Measurements from ENCODE around the gene OBP2A. TPM values are rescaled to one million over a fixed set of nuclear protein-coding genes. Genes with fewer than 3 reads are reported as not detected.
"Not testable (repeated sequence)": the region's sequence is repeated elsewhere in the genome, so short reads cannot be mapped to it uniquely, and the experiment has no call there.

Gene OBP2A
- total RNA-seq, 1 donor from 2014 or later, result not detected

GRCh38 chr9:135508211-135508820, 37.6 kb upstream of the OBP2A start:
- Mint-ChIP-seq H3K27me3 (ENCODE audit: unreplicated experiment) (peaks cover 12% of the 10 kb centered on the region), H3K4me3 (ENCODE audit: unreplicated experiment) (no peak overlapping the region), H3K4me1 (ENCODE audit: unreplicated experiment) (peaks cover 7% of the 10 kb centered on the region), H3K27ac (ENCODE audit: unreplicated experiment) (no peak overlapping the region), H3K36me3 (ENCODE audit: low read depth, unreplicated experiment) (peaks cover 8% of the 10 kb centered on the region), H3K9me3 (ENCODE audit: unreplicated experiment) (no peaks in the 10 kb centered on the region)
- no peak for TF ChIP-seq CTCF (IDR thresholded peaks at IDR 0.05; ENCODE audit: unreplicated experiment)
- DNase-seq (ENCODE audit: low spot score), result no peak

- Mint-ChIP-seq H3K4me3 (ENCODE audit: unreplicated experiment) (no peak overlapping the region), H3K27ac (ENCODE audit: unreplicated experiment) (no peak overlapping the region), H3K9me3 (ENCODE audit: unreplicated experiment) (no peaks in the 10 kb centered on the region), H3K36me3 (ENCODE audit: low read depth, unreplicated experiment) (peaks cover 3% of the 10 kb centered on the region), H3K4me1 (ENCODE audit: unreplicated experiment) (peaks cover 7% of the 10 kb centered on the region), H3K27me3 (ENCODE audit: unreplicated experiment) (peaks cover 8% of the 10 kb centered on the region)
- no peak for DNase-seq (ENCODE audit: low spot score)
- TF ChIP-seq CTCF (IDR thresholded peaks at IDR 0.05; ENCODE audit: unreplicated experiment), result no peak
Observed at GRCh38 chr9:135509458-135509857, 36.5 kb upstream of the OBP2A start.

GRCh38 chr9:135512241-135512603, 33.7 kb upstream of the OBP2A start:
- DNase-seq (ENCODE audit: low spot score), result no peak
- Mint-ChIP-seq H3K36me3 (ENCODE audit: low read depth, unreplicated experiment) (no peaks in the 10 kb centered on the region), H3K4me1 (ENCODE audit: unreplicated experiment) (peaks cover 18% of the 10 kb centered on the region)

GRCh38 chr9:135512904-135513303, 33.0 kb upstream of the OBP2A start:
- H3K9me3 Mint-ChIP-seq (ENCODE audit: unreplicated experiment), result no peaks in the 10 kb centered on the region
- H3K27ac Mint-ChIP-seq (ENCODE audit: unreplicated experiment), result no peak overlapping the region
- peaks cover 6% of the 10 kb centered on the region for H3K27me3 Mint-ChIP-seq (ENCODE audit: unreplicated experiment)
- no peaks in the 10 kb centered on the region for H3K36me3 Mint-ChIP-seq (ENCODE audit: low read depth, unreplicated experiment)
- peaks cover 21% of the 10 kb centered on the region for H3K4me1 Mint-ChIP-seq (ENCODE audit: unreplicated experiment)
- no peak for DNase-seq (ENCODE audit: low spot score)
- TF ChIP-seq CTCF (IDR thresholded peaks at IDR 0.05; ENCODE audit: unreplicated experiment), result no peak
- H3K4me3 Mint-ChIP-seq (ENCODE audit: unreplicated experiment), result no peak overlapping the region

More at GRCh38 chr9:135512241-135512603, 33.7 kb upstream of the OBP2A start:
- H3K27ac Mint-ChIP-seq (ENCODE audit: unreplicated experiment), result no peak overlapping the region
- H3K27me3 Mint-ChIP-seq (ENCODE audit: unreplicated experiment), result peaks cover 5% of the 10 kb centered on the region
- TF ChIP-seq CTCF (IDR thresholded peaks at IDR 0.05; ENCODE audit: unreplicated experiment), result no peak
- no peaks in the 10 kb centered on the region for H3K9me3 Mint-ChIP-seq (ENCODE audit: unreplicated experiment)
- H3K4me3 Mint-ChIP-seq (ENCODE audit: unreplicated experiment), result no peak overlapping the region

- H3K4me1 Mint-ChIP-seq (ENCODE audit: unreplicated experiment), result peaks cover 21% of the 10 kb centered on the region
- no peak for TF ChIP-seq CTCF (IDR thresholded peaks at IDR 0.05; ENCODE audit: unreplicated experiment)
- no peak overlapping the region for H3K27ac Mint-ChIP-seq (ENCODE audit: unreplicated experiment)
- no peaks in the 10 kb centered on the region for H3K36me3 Mint-ChIP-seq (ENCODE audit: low read depth, unreplicated experiment)
- no peak overlapping the region for H3K4me3 Mint-ChIP-seq (ENCODE audit: unreplicated experiment)
- H3K9me3 Mint-ChIP-seq (ENCODE audit: unreplicated experiment), result no peaks in the 10 kb centered on the region
- peaks cover 4% of the 10 kb centered on the region for H3K27me3 Mint-ChIP-seq (ENCODE audit: unreplicated experiment)
- DNase-seq (ENCODE audit: low spot score), result no peak
Observed at GRCh38 chr9:135513351-135513846, 32.5 kb upstream of the OBP2A start.

GRCh38 chr9:135513906-135514305, 32.0 kb upstream of the OBP2A start:
- H3K36me3 Mint-ChIP-seq (ENCODE audit: low read depth, unreplicated experiment); H3K9me3 Mint-ChIP-seq (ENCODE audit: unreplicated experiment); H3K4me3 Mint-ChIP-seq (ENCODE audit: unreplicated experiment); DNase-seq (ENCODE audit: low spot score); H3K27me3 Mint-ChIP-seq (ENCODE audit: unreplicated experiment); H3K27ac Mint-ChIP-seq (ENCODE audit: unreplicated experiment): not testable (repeated sequence)
- H3K4me1 Mint-ChIP-seq (ENCODE audit: unreplicated experiment), result peaks cover 21% of the 10 kb centered on the region
